Endothelial cell of umbilical vein (primary cell): ENCODE measurements around the gene CNDP2.

Source experiments
- CTCF ChIP-seq, 2 donors: IDR thresholded peaks; 1 replicate in 1 of 2; 2 replicates in 1 of 2; pipeline ENCODE4 v1.5.1; 2011; ENCODE audit warnings: low read length in 2 of 2, mild to moderate bottlenecking in 2 of 2, moderate library complexity in 2 of 2, control low read depth in 1 of 2, inconsistent platforms in 1 of 2, low read depth in 1 of 2; ENCODE audit not compliant: insufficient read depth in 1 of 2; ENCODE audit errors: extremely low read depth in 1 of 2
- EZH2 ChIP-seq: IDR thresholded peaks from 2 replicates; pipeline ENCODE4 v1.6.1; 2012; ENCODE audit warnings: borderline replicate concordance, low read depth, mild to moderate bottlenecking, moderate library complexity, low read length, inconsistent platforms; ENCODE audit not compliant: severe bottlenecking
- MAX ChIP-seq: IDR thresholded peaks from 2 replicates; pipeline ENCODE4 v1.6.1; 2011; ENCODE audit not compliant: insufficient read depth, insufficient read length
- POLR2A ChIP-seq: IDR thresholded peaks from 2 replicates; pipeline ENCODE4 v1.6.1; 2012; ENCODE audit warnings: low read depth, mild to moderate bottlenecking, control low read depth, low read length
- POLR2AphosphoS5 ChIP-seq: IDR thresholded peaks from 2 replicates; pipeline ENCODE4 v1.6.1; 2012; ENCODE audit warnings: low read depth, mild to moderate bottlenecking, control low read depth, low read length, moderate library complexity; ENCODE audit not compliant: insufficient read depth

GRCh38 chr18:74494514-74494913, 1.6 kb upstream of the CNDP2 start:
- TF ChIP-seq CTCF (IDR thresholded peaks at IDR 0.05; ENCODE audit: extremely low read depth in 1 of 2, insufficient read depth in 1 of 2, low read depth in 1 of 2, low read length in 2 of 2) (no peak), POLR2A (no peak), EZH2 (no peak), POLR2AphosphoS5 (no peak), MAX (no peak)
